DMS53 (cell line): Measurements from ENCODE around the gene TP53TG5.

Experiments used
- DNase-seq: peaks from one replicate; lab custom pipeline; 2025; lab: John Stamatoyannopoulos, UW

Gene TP53TG5

GRCh38 chr20:45405571-45406259 is 27.6 kb upstream of the TP53TG5 start:
- DNase-seq = peak; percentile 70

GRCh38 chr20:45404438-45404837 is 26.3 kb upstream of the TP53TG5 start:
- DNase-seq = peak; percentile 51

- no peak for DNase-seq
These were observed 24.8 kb upstream of the TP53TG5 start for GRCh38 chr20:45402946-45403345.

- DNase-seq = peak; percentile 37
These were observed 22.4 kb upstream of the TP53TG5 start for GRCh38 chr20:45400346-45401031.

- DNase-seq = no peak
These were observed 20.9 kb upstream of the TP53TG5 start for GRCh38 chr20:45399018-45399417.

- no peak for DNase-seq
These were observed 16.9 kb upstream of the TP53TG5 start for GRCh38 chr20:45395114-45395415.

GRCh38 chr20:45394221-45395113 is 16.3 kb upstream of the TP53TG5 start:
- no peak for DNase-seq

- DNase-seq = no peak
These were observed 14.6 kb upstream of the TP53TG5 start for GRCh38 chr20:45392733-45393132.

- DNase-seq = no peak
These were observed 13.4 kb upstream of the TP53TG5 start for GRCh38 chr20:45391559-45391958.

GRCh38 chr20:45390931-45391330 is 12.8 kb upstream of the TP53TG5 start:
- DNase-seq = peak; percentile 30

GRCh38 chr20:45387274-45387673 is 9.1 kb upstream of the TP53TG5 start:
- DNase-seq = no peak

GRCh38 chr20:45377269-45377668 is 856 bp downstream of the TP53TG5 start:
- no peak for DNase-seq

GRCh38 chr20:45374966-45375365 is 3.2 kb downstream of the TP53TG5 start:
- DNase-seq = no peak

GRCh38 chr20:45374101-45374467 is 4.0 kb downstream of the TP53TG5 start:
- no peak for DNase-seq

GRCh38 chr20:45373353-45374100 is 4.6 kb downstream of the TP53TG5 start:
- DNase-seq = peak; percentile 97

- peak; percentile 83 for DNase-seq
These were observed 5.3 kb downstream of the TP53TG5 start for GRCh38 chr20:45372646-45373352.

- no peak for DNase-seq
These were observed 5.9 kb downstream of the TP53TG5 start for GRCh38 chr20:45372241-45372640.

GRCh38 chr20:45370571-45371160 is 7.5 kb downstream of the TP53TG5 start:
- DNase-seq = no peak

GRCh38 chr20:45368221-45368980 is 9.7 kb downstream of the TP53TG5 start:
- no peak for DNase-seq

GRCh38 chr20:45367126-45367525 is 11.0 kb downstream of the TP53TG5 start:
- DNase-seq = no peak
